ENCODE data around the gene TTC8.

TTC8 gene

DNA sequence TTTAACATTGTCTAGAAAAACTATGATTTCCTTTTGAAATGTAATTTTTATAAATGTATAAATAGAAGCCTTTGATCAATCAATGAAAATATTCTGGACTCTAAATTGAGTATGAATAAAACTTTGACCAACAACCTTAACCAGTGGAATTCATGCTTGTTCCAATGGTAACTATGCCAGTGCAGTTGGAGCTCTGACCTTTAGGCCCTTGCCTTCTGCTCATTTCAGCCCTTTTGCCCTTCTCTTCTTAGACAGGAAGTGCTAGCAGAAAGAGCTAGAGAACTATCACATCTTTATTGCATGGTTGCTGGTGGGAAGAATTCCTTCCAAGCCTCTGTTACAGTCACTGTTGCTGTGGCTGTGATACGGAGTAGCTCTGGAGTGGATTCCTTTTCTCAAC, 39.7 kb downstream of the TTC8 start:
- no peak for DNase-seq (ENCODE audit: low read depth, low spot score)

DNA sequence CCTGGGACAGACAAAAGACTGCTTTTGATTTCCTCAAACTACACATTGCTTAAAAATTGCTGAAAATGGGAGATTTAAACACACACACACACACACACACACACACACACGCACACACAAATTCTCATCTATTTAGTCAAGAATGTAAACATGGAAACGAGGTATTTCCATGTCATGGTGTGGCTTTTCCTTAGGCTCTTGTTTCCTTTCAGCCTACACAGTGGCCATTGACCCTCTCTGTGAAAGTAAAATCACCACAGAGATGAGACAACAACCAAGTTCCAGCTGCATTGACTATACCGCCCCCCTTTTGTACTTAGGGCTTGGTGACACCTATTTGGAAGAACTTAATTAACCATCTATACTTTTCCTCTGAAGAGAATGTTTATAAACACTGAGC, 41.9 kb downstream of the TTC8 start:
- peak; percentile 20 for DNase-seq (ENCODE audit: low read depth, low spot score)

DNA sequence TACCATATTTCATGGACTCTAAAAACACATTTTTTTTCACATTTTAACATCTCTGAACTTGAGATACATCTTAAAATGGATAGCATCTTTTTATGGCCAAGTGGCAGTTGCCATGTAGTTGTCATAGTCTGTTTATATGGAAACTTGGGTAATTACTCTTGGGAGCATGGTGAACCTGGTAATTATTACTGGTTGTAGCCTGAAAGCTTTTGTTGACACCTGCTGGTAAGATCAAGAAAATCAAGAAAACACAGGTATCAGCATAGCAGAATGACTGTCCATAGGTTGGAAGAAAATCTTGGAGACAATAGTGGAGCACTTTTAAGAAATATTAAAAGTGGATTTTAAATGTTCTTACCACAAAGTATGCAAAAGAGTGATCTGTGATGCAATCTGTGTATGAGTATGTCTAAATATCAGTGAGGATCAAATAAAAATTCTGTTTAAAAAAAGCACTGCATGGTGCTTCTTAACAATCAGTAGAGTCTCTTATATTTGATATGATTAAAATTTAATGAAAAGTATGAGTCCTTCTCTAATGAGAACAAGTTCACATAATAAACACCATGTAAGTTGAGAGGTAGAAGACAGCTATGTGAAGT, 44.2 kb downstream of the TTC8 start:
- peak; percentile 36 for DNase-seq (ENCODE audit: low read depth, low spot score)

DNA sequence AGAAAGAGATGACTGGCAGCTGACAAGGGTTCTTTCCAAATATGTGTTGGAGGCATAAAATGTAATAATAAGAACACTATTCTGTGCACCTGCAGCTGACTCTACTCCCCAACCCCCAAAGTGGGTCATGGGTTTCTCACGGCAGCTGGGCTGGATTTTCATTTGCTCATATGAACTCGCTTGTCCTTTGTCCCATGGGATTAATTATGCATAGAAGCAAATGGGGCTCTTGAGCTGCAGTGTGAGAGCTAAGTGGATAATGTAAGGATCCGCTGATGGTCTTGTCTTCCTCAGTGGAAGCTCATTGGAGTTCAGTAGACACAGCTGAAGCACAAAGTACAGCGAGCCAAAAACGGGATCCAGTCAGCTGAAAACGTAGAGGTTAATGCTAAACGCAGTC, 46.3 kb downstream of the TTC8 start:
- DNase-seq (ENCODE audit: low read depth, low spot score): no peak

DNA sequence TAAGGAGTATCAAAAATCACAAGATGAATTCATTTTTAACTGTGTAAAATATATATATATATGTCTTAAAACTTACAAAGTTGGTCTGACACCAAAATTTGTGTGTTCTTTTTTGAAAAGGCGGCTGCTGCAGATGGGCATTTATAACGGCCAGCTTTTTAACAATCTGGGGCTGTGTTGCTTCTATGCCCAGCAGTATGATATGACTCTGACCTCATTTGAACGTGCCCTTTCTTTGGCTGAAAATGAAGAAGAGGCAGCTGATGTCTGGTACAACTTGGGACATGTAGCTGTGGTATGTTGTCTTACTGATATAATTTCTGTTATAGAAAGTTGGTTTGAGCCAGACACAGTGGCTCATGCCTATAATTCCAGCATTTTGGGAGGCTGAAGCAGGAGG, 47.0 kb downstream of the TTC8 start:
- no peak for DNase-seq (ENCODE audit: low read depth, low spot score)

DNA sequence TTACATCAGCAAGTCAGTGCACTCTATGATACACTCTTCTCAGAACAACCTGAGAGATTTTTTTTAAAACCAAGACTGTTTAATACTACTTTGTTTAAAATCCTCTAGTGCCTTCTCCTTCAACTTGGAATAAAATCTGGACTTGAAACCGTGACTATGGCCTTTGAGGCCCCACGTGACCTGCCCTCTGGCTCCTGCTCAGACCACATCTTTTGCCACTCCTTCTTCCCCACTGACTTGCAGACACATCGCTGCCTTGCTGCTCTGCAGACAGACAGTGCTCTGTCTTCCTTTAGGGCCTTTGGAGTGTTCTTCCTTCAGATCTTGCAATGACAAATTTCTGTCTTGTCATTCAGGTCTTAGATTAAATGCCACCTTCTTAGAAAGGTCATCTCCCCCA, 48.5 kb downstream of the TTC8 start:
- DNase-seq (ENCODE audit: low read depth, low spot score): no peak

DNA sequence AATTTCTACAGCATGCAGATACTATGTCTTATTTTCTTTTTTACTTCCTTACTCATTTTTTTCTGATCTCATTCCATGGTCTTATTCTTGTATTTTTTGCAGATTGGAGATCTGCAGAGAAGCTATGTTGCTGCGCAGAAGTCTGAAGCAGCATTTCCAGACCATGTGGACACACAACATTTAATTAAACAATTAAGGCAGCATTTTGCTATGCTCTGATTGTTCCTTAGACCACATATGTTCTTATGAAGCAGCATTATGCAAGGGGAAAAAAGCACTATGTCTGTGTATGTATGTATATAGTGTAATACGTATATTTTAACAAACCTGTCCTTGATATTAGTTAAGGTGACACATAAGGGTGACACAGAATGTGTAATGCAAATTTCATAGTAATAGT, 52.7 kb downstream of the TTC8 start:
- no peak for DNase-seq (ENCODE audit: low read depth, low spot score)

DNA sequence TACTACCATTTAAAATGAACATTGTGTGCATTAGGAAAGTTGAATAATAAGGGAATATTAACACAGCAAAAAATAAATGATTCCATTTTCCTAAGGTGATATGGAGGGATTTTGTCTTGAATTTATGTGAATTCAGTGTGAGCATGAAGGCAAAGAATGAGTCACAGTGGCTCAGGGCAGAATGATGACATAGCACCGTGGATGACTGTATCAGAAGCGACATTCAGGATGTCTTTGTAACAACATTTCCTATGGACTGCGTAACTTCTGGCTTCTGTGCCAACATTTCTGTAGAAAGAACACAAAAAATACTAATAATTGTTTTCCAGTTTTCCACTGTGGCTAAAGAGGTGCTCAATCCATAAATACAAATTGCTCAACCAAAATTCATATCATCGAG, 54.6 kb downstream of the TTC8 start:
- peak; percentile 64 for DNase-seq (ENCODE audit: low read depth, low spot score)

DNA sequence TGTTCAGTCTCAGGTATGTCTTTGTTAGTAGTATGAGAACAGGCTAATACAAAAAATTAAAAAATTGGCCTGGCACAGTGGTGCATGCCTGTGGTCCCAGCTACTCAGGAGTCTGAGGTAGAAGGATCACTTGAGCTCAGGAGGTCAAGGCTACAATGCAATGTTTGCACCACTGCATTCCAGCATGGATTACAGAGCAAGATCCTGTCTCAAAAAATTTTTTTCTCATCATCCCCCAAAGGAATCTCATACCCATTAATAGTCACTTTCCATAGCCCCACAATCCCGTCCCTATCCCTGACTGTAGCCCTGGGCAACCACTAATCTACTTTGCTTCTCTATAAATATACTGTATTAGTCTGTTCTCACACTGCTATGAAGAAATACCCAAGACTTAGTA, 57.8 kb downstream of the TTC8 start:
- DNase-seq (ENCODE audit: low read depth, low spot score): peak; percentile 14

DNA sequence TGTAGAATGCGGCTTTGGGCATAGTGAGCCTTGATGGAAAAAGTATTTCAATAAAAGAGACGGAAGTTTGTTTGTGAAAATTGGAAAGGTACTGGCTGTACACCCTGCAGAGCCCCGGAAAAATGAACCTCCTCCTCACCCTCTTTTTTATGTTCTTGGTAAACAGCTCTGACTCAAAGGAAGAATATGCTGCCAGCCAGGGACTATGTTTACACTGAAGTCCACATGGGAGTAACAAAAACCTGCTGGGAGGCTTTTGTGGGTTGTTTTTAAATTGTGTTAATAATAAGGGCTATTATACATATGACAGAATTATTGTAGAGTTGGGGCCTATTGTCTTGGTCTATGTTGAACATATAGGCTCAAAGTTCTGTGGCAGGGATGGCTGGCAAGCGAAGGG, 70.7 kb downstream of the TTC8 start:
- DNase-seq (ENCODE audit: low read depth, low spot score): peak; percentile 65

DNA sequence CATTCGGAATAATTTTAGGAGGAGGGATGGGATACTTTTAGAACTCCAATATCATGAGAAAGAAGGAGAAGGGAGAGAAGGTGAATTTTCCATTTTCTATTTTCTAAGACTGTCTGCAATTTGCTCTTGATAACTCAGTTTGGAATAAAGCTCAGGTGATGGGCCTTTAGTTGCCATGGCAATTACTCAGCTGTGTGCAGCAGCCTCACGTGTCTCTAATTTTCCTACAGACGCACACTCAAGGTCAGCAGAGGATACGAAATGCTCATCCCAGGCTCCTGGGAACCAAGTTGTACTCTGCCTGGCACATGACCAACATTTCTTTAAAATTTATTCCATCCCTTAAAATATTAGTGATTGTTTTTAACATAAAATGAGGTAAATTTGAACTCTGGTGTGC, 76.7 kb downstream of the TTC8 start:
- DNase-seq (ENCODE audit: low read depth, low spot score): no peak

DNA sequence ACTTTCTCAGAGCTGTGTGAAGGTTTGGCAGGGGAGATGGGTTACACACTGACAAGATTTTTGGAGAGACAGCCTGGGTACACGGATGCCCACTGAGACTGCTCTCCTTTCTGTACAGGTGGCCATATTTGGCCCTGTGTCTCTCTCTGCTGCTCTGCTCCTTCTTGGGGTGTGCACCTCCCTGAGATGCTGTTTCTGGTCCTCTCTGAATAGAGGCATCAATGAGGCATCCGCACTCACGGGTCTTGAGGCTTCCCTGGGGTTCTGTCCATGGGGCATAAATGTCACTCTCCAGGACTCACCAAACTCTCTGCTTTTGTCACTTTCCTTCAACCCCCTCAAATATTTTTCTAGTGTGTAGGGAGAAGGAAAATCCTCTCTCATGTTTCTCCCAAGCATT, 77.5 kb downstream of the TTC8 start:
- no peak for DNase-seq (ENCODE audit: low read depth, low spot score)

DNA sequence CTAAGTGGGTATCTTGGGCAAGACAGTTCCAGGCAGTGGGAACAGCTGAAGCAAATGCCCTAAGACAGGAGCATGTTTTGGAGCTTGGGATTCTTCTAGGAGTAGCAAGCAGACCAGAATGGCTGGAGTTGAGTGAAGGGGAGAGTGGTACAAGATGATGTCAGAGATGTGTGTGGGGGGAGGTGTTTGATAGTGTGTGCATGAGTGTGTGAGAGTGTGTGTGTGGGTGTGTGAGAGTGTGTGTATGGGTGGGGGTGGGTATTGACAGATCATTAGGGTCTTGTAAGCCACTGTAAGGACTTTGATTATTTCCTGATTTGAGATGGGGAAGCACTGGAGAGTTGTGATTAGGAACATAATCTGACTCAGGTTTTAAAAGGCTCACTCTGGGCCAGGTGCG, 78.4 kb downstream of the TTC8 start:
- DNase-seq (ENCODE audit: low read depth, low spot score): no peak

DNA sequence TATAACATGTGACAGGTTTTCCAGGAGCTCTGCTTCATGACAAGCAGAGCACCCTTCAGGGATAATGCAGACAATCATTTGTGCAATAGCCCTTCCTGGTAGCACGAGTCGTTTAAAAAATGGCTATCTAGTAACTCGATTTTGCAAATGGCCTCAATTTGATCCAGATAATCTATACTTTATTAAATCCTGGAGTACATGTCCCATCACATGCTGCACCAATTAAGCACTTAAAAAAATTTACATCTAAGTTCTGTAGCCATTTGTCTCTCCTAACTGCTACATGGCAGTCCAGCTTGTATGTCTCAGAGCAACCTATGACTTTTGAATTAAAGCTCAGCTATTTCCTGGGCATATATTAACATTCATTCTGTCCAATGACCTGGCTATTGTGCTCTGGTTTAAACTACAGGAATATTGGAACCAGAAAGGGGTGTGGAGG, 79.8 kb downstream of the TTC8 start:
- DNase-seq (ENCODE audit: low read depth, low spot score): no peak

DNA sequence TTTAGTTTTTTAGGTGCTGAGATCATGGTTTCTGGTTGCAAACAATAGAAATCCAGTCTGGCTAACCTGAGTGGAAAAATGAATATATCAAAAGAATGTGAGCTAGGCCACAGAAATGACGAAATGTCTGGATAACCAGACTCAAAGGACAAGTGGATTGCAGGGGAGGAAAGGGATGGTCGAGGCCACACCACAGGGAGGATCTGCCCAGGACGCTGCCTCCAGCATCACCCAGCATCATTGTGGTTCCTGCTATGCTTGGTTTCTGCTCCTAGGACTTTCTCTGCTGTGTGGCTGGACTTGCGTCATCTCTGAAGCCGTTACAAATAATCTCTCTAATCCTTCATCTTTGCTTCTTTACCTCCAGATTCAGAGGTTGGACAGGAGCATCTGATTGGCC, 80.4 kb downstream of the TTC8 start:
- DNase-seq (ENCODE audit: low read depth, low spot score): peak; percentile 33

DNA sequence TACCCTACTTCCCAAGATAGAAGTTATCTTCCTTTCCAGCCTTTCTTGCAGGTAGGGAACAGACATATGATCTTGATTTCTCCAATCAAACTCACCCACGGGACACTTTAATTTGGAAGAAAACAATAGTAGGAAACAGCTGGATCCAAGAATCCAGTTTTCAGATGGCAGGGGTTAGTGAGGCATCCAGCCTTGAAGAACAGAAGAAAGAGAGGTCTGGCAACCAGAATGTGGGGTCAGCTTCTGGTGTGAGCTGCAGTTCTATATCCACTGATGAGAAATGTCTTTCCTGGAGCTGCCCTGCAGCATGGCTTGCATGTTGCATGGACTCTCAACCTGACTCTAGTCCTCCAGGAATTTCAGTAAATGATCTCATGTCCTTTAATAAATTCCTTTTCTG, 83.8 kb downstream of the TTC8 start:
- DNase-seq (ENCODE audit: low read depth, low spot score): no peak

DNA sequence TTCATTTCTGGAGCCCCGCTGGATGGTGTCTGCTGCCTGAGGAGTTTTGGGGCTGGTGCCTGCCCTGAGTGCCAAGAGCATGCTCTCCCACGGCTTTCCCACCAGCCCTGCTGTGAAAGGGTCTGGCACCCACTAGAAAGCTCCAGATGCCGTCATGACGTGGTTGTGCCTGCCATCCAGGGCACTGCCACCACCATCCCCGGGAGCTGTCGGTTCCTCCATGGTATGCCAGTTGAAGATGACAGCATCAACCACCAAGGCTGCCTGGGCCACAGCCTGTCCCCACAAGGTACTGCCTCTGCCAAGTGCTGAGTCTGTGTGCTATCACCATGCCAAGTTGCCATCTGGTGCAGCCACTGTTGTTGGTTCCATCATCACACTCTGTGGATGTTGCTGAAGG, 85.9 kb downstream of the TTC8 start:
- no peak for DNase-seq (ENCODE audit: low read depth, low spot score)

DNA sequence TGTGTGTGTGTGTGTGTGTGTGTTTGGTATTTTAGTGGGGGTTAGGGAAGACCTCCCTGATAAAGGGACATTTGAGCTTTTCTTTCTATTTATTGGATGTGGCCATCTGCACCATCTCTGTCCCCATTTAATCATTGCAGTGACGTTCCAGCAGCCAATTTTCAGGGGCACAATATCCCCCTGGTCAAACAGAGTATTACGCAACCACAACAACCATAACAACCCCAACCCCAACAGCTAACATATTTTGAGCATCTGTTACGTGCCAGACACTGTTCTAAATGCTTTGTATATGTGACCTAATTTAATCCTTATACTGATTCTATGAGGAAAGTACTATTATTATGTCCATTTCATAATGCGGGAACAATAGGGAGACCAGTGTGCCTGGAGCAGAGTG, 87.4 kb downstream of the TTC8 start:
- DNase-seq (ENCODE audit: low read depth, low spot score): no peak

DNA sequence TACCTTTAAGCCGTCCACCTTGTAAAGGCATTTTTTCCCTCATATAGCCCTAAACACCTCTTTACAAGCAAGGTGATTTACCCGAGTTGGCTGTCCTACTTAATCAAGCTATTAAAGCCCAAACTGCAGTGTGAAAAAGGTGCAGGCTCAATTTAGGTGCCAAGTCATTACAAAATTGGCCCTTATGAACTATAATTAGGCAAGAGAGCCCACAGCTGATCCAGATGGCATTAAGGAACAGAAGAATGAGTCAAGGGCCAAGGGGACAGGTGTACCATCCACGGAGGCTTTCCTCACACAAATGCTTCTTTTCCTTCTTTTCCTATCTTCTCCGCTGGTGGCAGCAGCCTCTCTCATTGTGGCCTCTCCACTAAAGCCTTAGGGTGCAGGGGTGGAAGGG, 90.5 kb downstream of the TTC8 start:
- no peak for DNase-seq (ENCODE audit: low read depth, low spot score)

DNA sequence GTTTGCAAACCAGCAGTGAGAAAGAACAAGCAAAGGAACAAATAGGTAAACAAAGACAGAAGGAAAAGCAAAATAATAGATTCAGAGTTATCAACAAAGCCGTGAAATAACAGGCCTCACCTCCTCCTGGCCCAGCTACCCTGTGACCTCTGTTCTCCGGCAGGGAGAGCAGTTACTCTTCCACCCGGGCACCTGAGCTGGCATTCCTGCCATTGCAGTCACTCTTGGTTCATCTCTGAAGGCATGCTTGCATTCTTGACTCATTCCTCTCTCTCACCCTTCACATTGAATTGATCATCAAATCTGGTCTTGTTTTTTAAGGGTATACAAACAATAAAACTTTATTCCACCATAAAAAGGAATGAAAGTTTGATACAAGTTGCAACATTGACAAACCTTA, 95.1 kb downstream of the TTC8 start:
- DNase-seq (ENCODE audit: low read depth, low spot score): no peak

Measured in astrocyte of the hippocampus (primary cell).